ENCODE measurements around the gene WRAP73. TPM values are rescaled to one million over a fixed set of nuclear protein-coding genes. Genes with fewer than 3 reads are reported as not detected.

WRAP73 gene
- total RNA-seq, 2 experiments from 2014 or later: 22.3 to 22.7 TPM

GRCh38 chr1:3646596-3646995 is 3.3 kb downstream of the WRAP73 start:
- POLR2A ChIA-PET: no interaction called here
- no peak for TF ChIP-seq CTCF (IDR thresholded peaks at IDR 0.05)
- Mint-ChIP-seq H3K4me3 (no peak overlapping the region), H3K9me3 (no peaks in the 10 kb centered on the region), H3K36me3 (ENCODE audit: low read depth) (peaks cover 46% of the 10 kb centered on the region), H3K4me1 (ENCODE audit: low read depth) (peaks cover 32% of the 10 kb centered on the region), H3K27me3 (peaks cover 16% of the 10 kb centered on the region), H3K27ac (no peak overlapping the region)
- peaks cover 12% of the 10 kb centered on the region in 2 experiments for H3K27me3 ChIP-seq (ENCODE audit: control insufficient read depth in 1 of 2, insufficient read depth in 2 of 2, low read length in 2 of 2)
- ATAC-seq (ENCODE audit: poor library complexity) (no peak), DNase-seq (no peak)
- peaks cover 28% of the 10 kb centered on the region for H3K4me1 ChIP-seq (ENCODE audit: insufficient read depth, low read length)
- H3K36me3 ChIP-seq (ENCODE audit: insufficient read depth, low read length): peaks cover 31% of the 10 kb centered on the region
- CTCF ChIA-PET: interaction anchor here (1.5 kb wide), 1 partner anchor 28 kb away, joined by 4 read pairs; no protein-coding TSS in a partner anchor
- H3K27ac ChIP-seq (ENCODE audit: low read depth in 1 of 2, low read length in 2 of 2): no peak overlapping the region
- no peak overlapping the region for H3K4me3 ChIP-seq (ENCODE audit: low read length)
- peaks cover 0 to 12% of the 10 kb centered on the region in 2 experiments for H3K9me3 ChIP-seq (ENCODE audit: control insufficient read depth in 1 of 2, insufficient read depth in 1 of 2, low read length in 2 of 2)
- intact Hi-C loops (cut with DNase I, micrococcal nuclease): loop anchor here in 1 of 2 experiments (5.0 kb wide), 1 partner anchor 76 kb away; no protein-coding TSS in a partner anchor

DNA sequence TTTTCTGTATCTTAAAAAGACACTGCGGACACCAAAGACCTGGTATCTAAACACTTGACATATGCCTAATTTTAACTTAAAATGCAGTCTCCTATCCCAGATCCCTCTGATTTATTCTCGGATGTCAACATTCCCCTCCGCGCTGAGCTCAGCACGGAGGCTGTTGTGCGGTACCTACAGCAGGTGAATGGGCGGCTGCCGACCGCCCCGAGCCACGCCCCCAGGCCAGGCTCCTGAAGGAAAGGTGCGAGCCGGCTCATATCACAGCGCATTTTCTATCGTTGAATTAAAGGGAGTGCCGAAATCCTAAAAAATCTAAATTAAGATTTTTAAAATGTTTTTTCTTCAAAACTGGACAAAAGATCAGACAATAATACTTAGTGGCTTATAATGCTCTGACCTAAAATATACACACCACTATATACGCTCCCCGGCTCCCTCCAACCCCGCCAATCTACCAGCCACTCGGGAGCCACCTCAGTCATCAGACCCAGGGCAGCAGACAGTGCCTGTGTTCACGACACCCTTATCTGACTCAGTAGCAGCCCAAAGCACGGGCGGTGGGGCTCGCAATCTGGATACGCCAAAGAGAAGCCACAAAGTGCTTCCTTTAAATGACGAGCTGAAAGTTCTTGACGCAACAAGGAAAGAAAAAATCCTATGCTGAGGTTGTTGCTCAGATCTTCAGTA is 4.1 kb downstream of the WRAP73 start:
- Histone ChIP-seq H3K36me3 (ENCODE audit: insufficient read depth, low read length) (peaks cover 36% of the 10 kb centered on the region), H3K27ac (ENCODE audit: low read depth in 1 of 2, low read length in 2 of 2) (no peak overlapping the region), H3K4me3 (ENCODE audit: low read length) (no peak overlapping the region), H3K27me3 (ENCODE audit: control insufficient read depth in 1 of 2, insufficient read depth in 2 of 2, low read length in 2 of 2) (peaks cover 5% of the 10 kb centered on the region in 2 experiments), H3K9me3 (ENCODE audit: control insufficient read depth in 1 of 2, insufficient read depth in 1 of 2, low read length in 2 of 2) (peaks cover 0 to 5% of the 10 kb centered on the region in 2 experiments), H3K4me1 (ENCODE audit: insufficient read depth, low read length) (peaks cover 20% of the 10 kb centered on the region)
- Mint-ChIP-seq H3K4me3 (no peak overlapping the region), H3K27ac (no peak overlapping the region), H3K9me3 (no peaks in the 10 kb centered on the region), H3K27me3 (peaks cover 9% of the 10 kb centered on the region), H3K36me3 (ENCODE audit: low read depth) (peaks cover 47% of the 10 kb centered on the region), H3K4me1 (ENCODE audit: low read depth) (peaks cover 28% of the 10 kb centered on the region)
- intact Hi-C loops (cut with DNase I, micrococcal nuclease): loop anchor here in 1 of 2 experiments (5.0 kb wide), 1 partner anchor 76 kb away; no protein-coding TSS in a partner anchor
- POLR2A ChIA-PET: no interaction called here
- DNase-seq (no peak), ATAC-seq (ENCODE audit: poor library complexity) (no peak)
- TF ChIP-seq CTCF (IDR thresholded peaks at IDR 0.05): no peak
- CTCF ChIA-PET: interaction anchor here (1.5 kb wide), 1 partner anchor 27 kb away, joined by 4 read pairs; no protein-coding TSS in a partner anchor

DNA sequence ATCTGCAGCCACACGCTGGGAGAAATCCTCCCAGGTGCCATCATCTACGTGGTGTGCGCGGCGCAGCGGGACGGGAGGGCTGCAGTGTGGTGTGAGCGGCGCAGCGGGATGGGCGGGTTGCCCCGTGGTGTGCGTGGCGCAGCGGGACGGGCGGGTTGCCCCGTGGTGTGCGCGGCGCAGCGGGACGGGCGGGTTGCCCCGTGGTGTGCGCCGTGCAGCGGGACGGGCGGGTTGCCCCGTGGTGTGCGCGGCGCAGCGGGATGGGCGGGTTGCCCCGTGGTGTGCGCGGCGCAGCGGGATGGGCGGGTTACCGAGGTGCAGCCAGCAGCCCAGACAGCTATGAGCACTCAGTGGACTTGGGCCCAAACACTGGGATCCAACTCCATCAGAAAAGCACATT is 4.7 kb downstream of the WRAP73 start:
- TF ChIP-seq CTCF (IDR thresholded peaks at IDR 0.05): no peak
- Histone ChIP-seq H3K27me3 (ENCODE audit: control insufficient read depth in 1 of 2, insufficient read depth in 2 of 2, low read length in 2 of 2) (no peaks in the 10 kb centered on the region), H3K36me3 (ENCODE audit: insufficient read depth, low read length) (peaks cover 38% of the 10 kb centered on the region), H3K9me3 (ENCODE audit: control insufficient read depth in 1 of 2, insufficient read depth in 1 of 2, low read length in 2 of 2) (no peaks in the 10 kb centered on the region), H3K27ac (ENCODE audit: low read depth in 1 of 2, low read length in 2 of 2) (no peak overlapping the region), H3K4me1 (ENCODE audit: insufficient read depth, low read length) (peaks cover 15% of the 10 kb centered on the region), H3K4me3 (ENCODE audit: low read length) (no peak overlapping the region)
- ATAC-seq (ENCODE audit: poor library complexity) (no peak), DNase-seq (no peak)
- ChIA-PET POLR2A (no interaction called here), CTCF (no interaction called here)
- Mint-ChIP-seq H3K36me3 (ENCODE audit: low read depth) (peaks cover 47% of the 10 kb centered on the region), H3K27me3 (peaks cover 5% of the 10 kb centered on the region), H3K27ac (no peak overlapping the region), H3K4me3 (no peak overlapping the region), H3K9me3 (no peaks in the 10 kb centered on the region), H3K4me1 (ENCODE audit: low read depth) (peaks cover 24% of the 10 kb centered on the region)
- intact Hi-C loops (cut with DNase I, micrococcal nuclease): loop anchor here in 1 of 2 experiments (5.0 kb wide), 1 partner anchor 77 kb away; no protein-coding TSS in a partner anchor
